ENCODE results near the gene NOTCH4.
"Not testable (repeated sequence)": the region's sequence is repeated elsewhere in the genome, so short reads cannot be mapped to it uniquely, and the experiment has no call there.

NOTCH4 gene

GRCh38 chr6:32223258-32224235 lies at the start of gene NOTCH4:
TSS of gene NOTCH4 (minus strand) at chr6:32224067. CDS start at chr6:32223928, 139 bp downstream.
- no peak within 1 kb of the TSS for H3K4me3 ChIP-seq (ENCODE audit: low read depth, low read length)
- no peaks in the 10 kb centered on the region for H3K9me3 ChIP-seq (ENCODE audit: severe bottlenecking)
- peaks cover 19% of the 10 kb centered on the region for H3K27me3 ChIP-seq (ENCODE audit: insufficient read depth, low read depth, severe bottlenecking)
- no peak within 1 kb of the TSS for H3K27ac ChIP-seq
- H3K36me3 ChIP-seq = no peaks in the 10 kb centered on the region
- TF ChIP-seq, protein P1, sequence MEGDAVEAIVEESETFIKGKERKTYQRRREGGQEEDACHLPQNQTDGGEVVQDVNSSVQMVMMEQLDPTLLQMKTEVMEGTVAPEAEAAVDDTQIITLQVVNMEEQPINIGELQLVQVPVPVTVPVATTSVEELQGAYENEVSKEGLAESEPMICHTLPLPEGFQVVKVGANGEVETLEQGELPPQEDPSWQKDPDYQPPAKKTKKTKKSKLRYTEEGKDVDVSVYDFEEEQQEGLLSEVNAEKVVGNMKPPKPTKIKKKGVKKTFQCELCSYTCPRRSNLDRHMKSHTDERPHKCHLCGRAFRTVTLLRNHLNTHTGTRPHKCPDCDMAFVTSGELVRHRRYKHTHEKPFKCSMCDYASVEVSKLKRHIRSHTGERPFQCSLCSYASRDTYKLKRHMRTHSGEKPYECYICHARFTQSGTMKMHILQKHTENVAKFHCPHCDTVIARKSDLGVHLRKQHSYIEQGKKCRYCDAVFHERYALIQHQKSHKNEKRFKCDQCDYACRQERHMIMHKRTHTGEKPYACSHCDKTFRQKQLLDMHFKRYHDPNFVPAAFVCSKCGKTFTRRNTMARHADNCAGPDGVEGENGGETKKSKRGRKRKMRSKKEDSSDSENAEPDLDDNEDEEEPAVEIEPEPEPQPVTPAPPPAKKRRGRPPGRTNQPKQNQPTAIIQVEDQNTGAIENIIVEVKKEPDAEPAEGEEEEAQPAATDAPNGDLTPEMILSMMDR (IDR thresholded peaks at IDR 0.05; ENCODE audit: low read depth, low read length) = no peak
- DNase-seq = no peak

DNA sequence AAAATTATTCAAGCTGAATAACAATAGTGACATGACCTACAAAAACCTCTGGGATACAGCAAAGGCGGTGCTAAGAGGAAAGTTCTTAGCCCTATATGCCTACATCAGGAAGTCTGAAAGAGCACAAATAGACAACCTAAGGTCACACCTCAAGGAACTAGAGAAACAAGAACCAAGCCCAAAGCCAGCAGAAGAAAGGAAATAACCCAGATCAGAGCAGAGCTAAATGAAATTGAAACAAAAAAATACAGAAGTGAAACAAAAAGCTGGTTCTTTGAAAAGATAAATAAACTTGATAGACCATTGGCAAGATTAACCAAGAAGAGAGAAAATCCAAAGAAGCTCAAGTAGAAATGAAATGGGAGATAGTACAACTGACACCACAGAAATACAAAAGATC lies 47.6 kb upstream of the NOTCH4 start:
- Histone ChIP-seq H3K36me3 (no peaks in the 10 kb centered on the region), H3K4me3 (ENCODE audit: low read depth, low read length) (no peak overlapping the region), H3K9me3 (ENCODE audit: severe bottlenecking) (peaks cover 7% of the 10 kb centered on the region), H3K27ac (no peak overlapping the region), H3K27me3 (ENCODE audit: insufficient read depth, low read depth, severe bottlenecking) (peaks cover 25% of the 10 kb centered on the region)
- TF ChIP-seq, protein P1 (IDR thresholded peaks at IDR 0.05; ENCODE audit: low read depth, low read length) = no peak
- DNase-seq = no peak

DNA sequence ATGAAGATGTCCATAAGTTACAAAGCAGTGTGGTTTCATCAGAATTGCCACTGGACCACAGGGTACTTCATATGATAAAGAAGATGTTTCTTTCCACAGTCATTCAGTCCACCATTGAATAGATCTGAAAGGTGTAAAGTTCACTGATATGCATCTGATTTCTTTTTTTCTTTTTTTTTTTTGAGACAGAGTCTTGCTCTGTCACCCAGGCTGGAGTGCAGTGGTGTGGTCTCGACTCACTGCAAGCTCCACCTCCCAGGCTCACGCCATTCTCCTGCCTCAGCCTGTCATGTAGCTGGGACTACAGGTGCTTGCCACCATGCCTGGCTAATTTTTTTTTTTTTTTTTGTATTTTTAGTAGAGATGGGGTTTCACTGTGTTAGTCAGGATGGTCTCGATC lies 44.6 kb upstream of the NOTCH4 start:
- not testable (repeated sequence) for H3K36me3 ChIP-seq; H3K4me3 ChIP-seq (ENCODE audit: low read depth, low read length); H3K27ac ChIP-seq; DNase-seq
- Histone ChIP-seq H3K9me3 (ENCODE audit: severe bottlenecking) (peaks cover 13% of the 10 kb centered on the region), H3K27me3 (ENCODE audit: insufficient read depth, low read depth, severe bottlenecking) (peaks cover 27% of the 10 kb centered on the region)

- H3K27ac ChIP-seq = no peak overlapping the region
These were observed 43.2 kb upstream of the NOTCH4 start for GRCh38 chr6:32267035-32267434.

DNA sequence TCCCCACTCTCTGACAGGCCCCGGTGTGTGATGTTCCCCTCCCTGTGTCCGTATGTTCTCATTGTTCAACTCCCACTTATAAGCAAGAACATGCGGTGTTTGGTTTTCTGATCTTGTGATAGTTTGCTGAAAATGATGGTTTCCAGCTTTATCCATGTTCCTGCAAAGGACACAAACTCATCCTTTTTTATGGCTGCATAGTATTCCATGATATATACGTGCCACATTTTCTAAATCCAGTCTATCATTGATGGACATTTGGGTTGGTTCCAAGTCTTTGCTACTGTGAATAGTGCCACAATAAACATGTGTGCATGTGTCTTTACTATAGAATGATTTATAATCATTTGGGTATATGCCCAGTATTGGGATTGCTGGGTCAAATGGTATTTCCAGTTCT lies 33.4 kb upstream of the NOTCH4 start:
- Histone ChIP-seq H3K9me3 (ENCODE audit: severe bottlenecking) (peaks cover 22% of the 10 kb centered on the region), H3K27me3 (ENCODE audit: insufficient read depth, low read depth, severe bottlenecking) (peaks cover 55% of the 10 kb centered on the region)
- not testable (repeated sequence) for H3K27ac ChIP-seq; DNase-seq; H3K4me3 ChIP-seq (ENCODE audit: low read depth, low read length); H3K36me3 ChIP-seq

More at GRCh38 chr6:32267035-32267434, 43.2 kb upstream of the NOTCH4 start:
- Histone ChIP-seq H3K9me3 (ENCODE audit: severe bottlenecking) (peaks cover 19% of the 10 kb centered on the region), H3K27me3 (ENCODE audit: insufficient read depth, low read depth, severe bottlenecking) (peaks cover 38% of the 10 kb centered on the region), H3K4me3 (ENCODE audit: low read depth, low read length) (no peak overlapping the region), H3K36me3 (no peaks in the 10 kb centered on the region)
- no peak for DNase-seq
- TF ChIP-seq, protein P1 (IDR thresholded peaks at IDR 0.05; ENCODE audit: low read depth, low read length) = no peak

- no peaks in the 10 kb centered on the region for H3K36me3 ChIP-seq
- no peak overlapping the region for H3K27ac ChIP-seq
- H3K27me3 ChIP-seq (ENCODE audit: insufficient read depth, low read depth, severe bottlenecking) = peaks cover 46% of the 10 kb centered on the region
- peaks cover 17% of the 10 kb centered on the region for H3K9me3 ChIP-seq (ENCODE audit: severe bottlenecking)
- H3K4me3 ChIP-seq (ENCODE audit: low read depth, low read length) = no peak overlapping the region
- TF ChIP-seq, protein P1 (IDR thresholded peaks at IDR 0.05; ENCODE audit: low read depth, low read length) = no peak
- no peak for DNase-seq
These were observed 31.6 kb upstream of the NOTCH4 start for GRCh38 chr6:32255199-32256153.

All from WERI-Rb-1 (cell line).